Upper lobe of left lung (tissue), 4 donors: ENCODE results near the gene CERS1.

ENCODE experiments used
- POLR2A ChIP-seq, 4 donors: fragments of 450-650 bp; IDR thresholded peaks; one replicate each; pipeline ENCODE4 v1.5.1; 2016 to 2017; ENCODE audit warnings: antibody characterized with exemption in 4 of 4, mild to moderate bottlenecking in 2 of 4
- TF ChIP-seq, protein P1 (sequence below), 6 experiments: fragments of 450-650 bp in 4 of 6; fragments of 200-600 bp in 2 of 6; sonication (generic) in 2 of 6; IDR thresholded peaks; one replicate each; pipeline ENCODE4 v1.5.1; 2016 to 2019; ENCODE audit warnings: antibody characterized with exemption in 6 of 6

DNA sequence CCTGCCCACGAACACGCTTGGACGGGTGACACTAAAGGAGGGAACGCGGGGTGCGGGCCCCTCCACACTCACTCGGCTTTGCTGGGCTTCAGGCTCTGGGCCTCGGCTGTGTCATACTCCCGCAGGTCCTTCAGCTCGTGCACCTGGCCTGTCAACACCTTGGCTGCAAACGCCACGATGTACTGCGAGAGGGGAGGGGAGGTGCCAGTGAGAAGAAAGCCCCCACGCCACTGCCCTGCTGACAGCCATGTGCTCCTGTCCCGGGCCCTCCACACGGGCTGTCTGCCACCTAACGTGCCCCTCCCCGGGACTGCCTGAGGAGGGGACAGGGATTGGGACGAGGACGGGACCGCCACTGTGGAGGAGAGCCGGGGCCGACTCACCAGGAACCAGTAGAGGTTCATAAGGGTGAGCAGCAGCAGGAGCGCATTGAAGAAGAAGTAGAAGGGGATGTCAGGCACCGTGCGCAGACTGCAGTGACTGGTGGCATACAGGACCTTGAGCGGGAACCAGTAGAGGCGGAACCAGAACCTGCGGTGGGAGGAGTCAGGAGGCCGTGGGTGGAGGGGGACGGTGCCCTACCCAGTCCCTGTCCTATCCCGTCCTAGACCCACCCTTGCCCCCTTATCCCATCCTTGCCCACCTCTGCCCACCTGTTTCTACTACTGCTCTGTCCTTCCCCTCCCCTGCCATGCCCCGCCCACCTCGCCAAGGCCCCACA is 16.9 kb downstream of the CERS1 start:
- no peak for TF ChIP-seq POLR2A (IDR thresholded peaks at IDR 0.05)
- TF ChIP-seq, protein P1, sequence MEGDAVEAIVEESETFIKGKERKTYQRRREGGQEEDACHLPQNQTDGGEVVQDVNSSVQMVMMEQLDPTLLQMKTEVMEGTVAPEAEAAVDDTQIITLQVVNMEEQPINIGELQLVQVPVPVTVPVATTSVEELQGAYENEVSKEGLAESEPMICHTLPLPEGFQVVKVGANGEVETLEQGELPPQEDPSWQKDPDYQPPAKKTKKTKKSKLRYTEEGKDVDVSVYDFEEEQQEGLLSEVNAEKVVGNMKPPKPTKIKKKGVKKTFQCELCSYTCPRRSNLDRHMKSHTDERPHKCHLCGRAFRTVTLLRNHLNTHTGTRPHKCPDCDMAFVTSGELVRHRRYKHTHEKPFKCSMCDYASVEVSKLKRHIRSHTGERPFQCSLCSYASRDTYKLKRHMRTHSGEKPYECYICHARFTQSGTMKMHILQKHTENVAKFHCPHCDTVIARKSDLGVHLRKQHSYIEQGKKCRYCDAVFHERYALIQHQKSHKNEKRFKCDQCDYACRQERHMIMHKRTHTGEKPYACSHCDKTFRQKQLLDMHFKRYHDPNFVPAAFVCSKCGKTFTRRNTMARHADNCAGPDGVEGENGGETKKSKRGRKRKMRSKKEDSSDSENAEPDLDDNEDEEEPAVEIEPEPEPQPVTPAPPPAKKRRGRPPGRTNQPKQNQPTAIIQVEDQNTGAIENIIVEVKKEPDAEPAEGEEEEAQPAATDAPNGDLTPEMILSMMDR (IDR thresholded peaks at IDR 0.05) = no peak
